ENCODE measurements around the gene MARCHF5.
A peak's percentile ranks its signal among the peaks of the same experiment; 100 is the strongest.

Gene MARCHF5, protein sequence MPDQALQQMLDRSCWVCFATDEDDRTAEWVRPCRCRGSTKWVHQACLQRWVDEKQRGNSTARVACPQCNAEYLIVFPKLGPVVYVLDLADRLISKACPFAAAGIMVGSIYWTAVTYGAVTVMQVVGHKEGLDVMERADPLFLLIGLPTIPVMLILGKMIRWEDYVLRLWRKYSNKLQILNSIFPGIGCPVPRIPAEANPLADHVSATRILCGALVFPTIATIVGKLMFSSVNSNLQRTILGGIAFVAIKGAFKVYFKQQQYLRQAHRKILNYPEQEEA

DNA sequence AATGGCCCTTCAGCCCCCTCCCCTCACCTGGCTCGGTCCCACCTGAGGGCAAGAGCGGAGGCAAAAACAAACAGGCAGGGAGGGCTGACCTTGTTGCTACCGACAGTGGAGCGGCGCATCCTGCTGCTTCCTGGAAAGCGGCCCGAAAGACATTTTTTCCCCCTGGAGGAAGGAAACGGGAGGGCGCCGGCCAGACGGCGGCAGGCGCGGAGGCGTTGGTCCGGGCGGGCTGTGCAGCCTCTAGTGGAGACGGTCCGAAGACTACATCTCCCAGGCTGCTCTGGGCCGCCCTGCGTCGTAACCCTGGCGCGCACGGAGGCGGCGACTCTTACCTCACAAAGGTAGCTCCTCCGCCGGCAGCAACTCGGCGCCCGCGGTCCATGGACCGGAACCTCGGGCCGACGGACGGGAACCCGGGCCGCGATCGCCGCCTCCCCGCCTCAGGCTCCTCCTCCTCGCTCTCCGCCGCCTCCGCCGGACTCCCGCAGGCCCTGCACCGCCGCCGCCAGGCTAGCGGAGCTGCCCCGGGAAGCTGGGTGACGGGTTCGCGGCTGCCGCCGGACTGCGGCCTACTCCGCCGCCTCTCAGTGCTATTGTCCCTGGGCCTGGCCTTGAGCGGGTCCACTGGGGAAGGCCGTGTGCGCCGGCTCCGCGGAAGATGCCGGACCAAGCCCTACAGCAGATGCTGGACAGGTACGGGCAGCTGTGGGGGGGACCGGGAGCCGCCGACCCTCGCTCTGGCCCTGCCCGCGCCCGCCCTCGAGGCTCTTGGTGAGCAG is at the start of gene MARCHF5, which contains the start of gene CPEB3:
TSS of gene MARCHF5 (plus strand) at position 331 of the 779 bp plus-strand sequence. CDS start at position 659, 328 bp downstream.
TSS of gene CPEB3 (minus strand) at position 242 of the 779 bp plus-strand sequence. CDS start 50,728 bp downstream, outside the sequence.
- Histone ChIP-seq H3K27ac (peak within 1 kb of the TSS; percentile 97), H3K9me3 (no peaks in the 10 kb centered on the region), H3K36me3 (peaks cover 32% of the 10 kb centered on the region), H3K27me3 (no peaks in the 10 kb centered on the region), H4K20me1 (peaks cover 45% of the 10 kb centered on the region), H3K4me3 (peak within 1 kb of the TSS; percentile 87), H3K4me1 (peaks cover 30% of the 10 kb centered on the region), H3K4me2 (peak within 1 kb of the TSS; percentile 91), H3K9ac (peak within 1 kb of the TSS; percentile 99)
- TF ChIP-seq Cebpa-rat (IDR thresholded peaks at IDR 0.05): no peak

- Histone ChIP-seq H3K4me2 (peak overlapping the region; percentile 83), H3K9ac (no peak overlapping the region), H3K9me3 (no peaks in the 10 kb centered on the region), H3K27me3 (peaks cover 41% of the 10 kb centered on the region), H4K20me1 (peaks cover 34% of the 10 kb centered on the region), H3K4me3 (no peak overlapping the region), H3K4me1 (peaks cover 47% of the 10 kb centered on the region), H3K27ac (no peak overlapping the region), H3K36me3 (peaks cover 12% of the 10 kb centered on the region)
- no peak for TF ChIP-seq Cebpa-rat (IDR thresholded peaks at IDR 0.05)
These were observed 49.5 kb upstream of the MARCHF5 start for GRCh38 chr10:92241501-92241900.

- Histone ChIP-seq H3K27ac (no peak overlapping the region), H3K27me3 (peaks cover 41% of the 10 kb centered on the region), H3K4me3 (no peak overlapping the region), H4K20me1 (peaks cover 27% of the 10 kb centered on the region), H3K9me3 (no peaks in the 10 kb centered on the region), H3K9ac (no peak overlapping the region), H3K4me2 (no peak overlapping the region), H3K36me3 (peaks cover 12% of the 10 kb centered on the region), H3K4me1 (peaks cover 47% of the 10 kb centered on the region)
- no peak for TF ChIP-seq Cebpa-rat (IDR thresholded peaks at IDR 0.05)
These were observed 48.6 kb upstream of the MARCHF5 start for GRCh38 chr10:92242380-92242779.

DNA sequence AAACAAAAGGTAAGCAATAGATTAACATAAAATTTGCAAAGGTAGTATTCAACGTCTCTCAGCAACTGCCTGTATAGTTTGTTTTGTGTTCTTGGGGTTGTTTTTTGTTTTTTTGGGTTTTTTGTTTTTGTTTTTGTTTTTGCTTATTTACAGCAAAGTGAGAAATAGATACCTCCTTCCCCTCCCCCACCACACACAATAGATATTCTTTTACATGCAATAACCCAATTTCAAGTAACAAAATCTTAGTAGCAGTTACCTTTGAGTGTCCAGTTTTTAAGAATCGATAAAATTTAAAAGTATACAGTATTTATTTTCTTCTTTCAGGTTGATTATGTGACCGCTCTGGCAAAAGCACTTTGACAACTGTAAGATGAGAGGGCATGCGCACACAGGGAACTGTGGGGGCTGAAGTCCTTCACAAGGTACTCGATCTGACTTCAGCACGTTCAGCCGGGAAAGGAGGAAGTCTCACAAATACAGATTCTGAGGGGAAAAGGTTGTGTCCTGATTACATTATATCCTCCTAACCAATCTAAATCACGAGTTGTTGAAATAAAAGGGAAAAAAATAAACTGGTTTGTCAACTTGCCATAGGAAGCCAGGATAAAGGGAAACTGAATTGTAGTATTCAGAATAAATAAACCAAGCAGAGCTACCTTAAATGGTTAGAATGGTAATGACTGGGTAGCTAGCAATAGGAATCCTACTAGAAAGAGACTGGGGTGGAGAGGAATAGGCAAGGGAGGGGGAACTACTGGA is 47.9 kb upstream of the MARCHF5 start:
- peaks cover 47% of the 10 kb centered on the region for H3K4me1 ChIP-seq
- peak overlapping the region; percentile 41; the same call in 1 of the 2 replicates for H3K4me3 ChIP-seq
- peaks cover 12% of the 10 kb centered on the region for H3K36me3 ChIP-seq
- H3K27ac ChIP-seq: no peak overlapping the region
- TF ChIP-seq Cebpa-rat (IDR thresholded peaks at IDR 0.05): no peak
- H3K27me3 ChIP-seq: peaks cover 34% of the 10 kb centered on the region
- H3K9ac ChIP-seq: no peak overlapping the region
- peak overlapping the region; percentile 35 for H3K4me2 ChIP-seq
- no peaks in the 10 kb centered on the region for H3K9me3 ChIP-seq
- H4K20me1 ChIP-seq: peaks cover 20% of the 10 kb centered on the region

DNA sequence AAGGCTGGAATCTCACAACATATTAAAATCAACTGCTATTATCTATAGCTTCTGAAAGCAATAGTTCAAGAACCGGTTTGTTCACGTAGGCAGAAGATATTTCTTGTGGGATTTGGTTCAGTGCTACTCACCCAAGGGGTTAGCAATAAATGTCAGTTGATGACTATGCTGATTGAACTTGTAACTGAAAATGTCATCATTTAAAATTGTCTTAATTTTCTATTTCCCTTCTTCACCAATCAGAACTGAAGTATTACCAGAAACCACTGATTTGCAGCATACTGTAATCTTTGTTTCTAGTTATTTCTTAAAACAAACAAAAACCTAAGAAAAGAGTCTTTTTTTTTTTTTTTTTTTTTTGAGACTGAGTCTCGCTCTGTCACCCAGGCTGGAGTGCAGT is 46.2 kb upstream of the MARCHF5 start:
- Histone ChIP-seq H3K4me2 (peak overlapping the region; percentile 31), H3K4me3 (no peak overlapping the region), H3K27me3 (peaks cover 17% of the 10 kb centered on the region), H3K4me1 (peaks cover 41% of the 10 kb centered on the region), H4K20me1 (peaks cover 3% of the 10 kb centered on the region), H3K36me3 (no peaks in the 10 kb centered on the region), H3K9me3 (no peaks in the 10 kb centered on the region), H3K9ac (no peak overlapping the region), H3K27ac (no peak overlapping the region)
- no peak for TF ChIP-seq Cebpa-rat (IDR thresholded peaks at IDR 0.05)

DNA sequence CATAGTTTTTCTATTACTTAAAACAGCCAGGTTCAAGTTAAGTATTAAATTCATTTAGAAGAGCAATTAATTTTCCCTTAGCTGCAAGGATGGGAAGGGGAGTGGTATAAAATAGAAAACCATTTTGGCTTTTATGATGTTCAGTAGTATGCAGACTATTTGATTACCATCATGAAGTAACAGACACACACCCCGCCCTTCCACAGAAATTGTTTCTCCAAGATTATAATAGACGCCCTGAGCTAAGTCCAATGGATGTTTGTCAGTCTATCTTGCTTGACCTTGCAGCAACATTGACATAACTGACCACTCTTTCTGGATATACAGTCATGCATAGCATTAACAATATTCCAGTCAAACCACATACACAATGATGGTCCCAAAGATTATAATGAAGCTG is 42.4 kb upstream of the MARCHF5 start:
- no peak overlapping the region for H3K4me3 ChIP-seq
- H3K27ac ChIP-seq: no peak overlapping the region
- no peak overlapping the region for H3K9ac ChIP-seq
- H4K20me1 ChIP-seq: no peaks in the 10 kb centered on the region
- no peaks in the 10 kb centered on the region for H3K36me3 ChIP-seq
- no peak for TF ChIP-seq Cebpa-rat (IDR thresholded peaks at IDR 0.05)
- no peak overlapping the region for H3K4me2 ChIP-seq
- no peaks in the 10 kb centered on the region for H3K27me3 ChIP-seq
- no peaks in the 10 kb centered on the region for H3K9me3 ChIP-seq
- H3K4me1 ChIP-seq: peaks cover 22% of the 10 kb centered on the region

GRCh38 chr10:92263396-92263795 is 27.6 kb upstream of the MARCHF5 start:
- Histone ChIP-seq H3K4me1 (0 out of 2 replicates have a peak, but pooled peaks cover 9% of the 10 kb centered on the region), H3K9me3 (no peaks in the 10 kb centered on the region), H3K27ac (no peak overlapping the region), H3K27me3 (no peaks in the 10 kb centered on the region), H3K4me3 (no peak overlapping the region), H4K20me1 (no peaks in the 10 kb centered on the region), H3K9ac (no peak overlapping the region), H3K4me2 (no peak overlapping the region), H3K36me3 (no peaks in the 10 kb centered on the region)
- no peak for TF ChIP-seq Cebpa-rat (IDR thresholded peaks at IDR 0.05)

DNA sequence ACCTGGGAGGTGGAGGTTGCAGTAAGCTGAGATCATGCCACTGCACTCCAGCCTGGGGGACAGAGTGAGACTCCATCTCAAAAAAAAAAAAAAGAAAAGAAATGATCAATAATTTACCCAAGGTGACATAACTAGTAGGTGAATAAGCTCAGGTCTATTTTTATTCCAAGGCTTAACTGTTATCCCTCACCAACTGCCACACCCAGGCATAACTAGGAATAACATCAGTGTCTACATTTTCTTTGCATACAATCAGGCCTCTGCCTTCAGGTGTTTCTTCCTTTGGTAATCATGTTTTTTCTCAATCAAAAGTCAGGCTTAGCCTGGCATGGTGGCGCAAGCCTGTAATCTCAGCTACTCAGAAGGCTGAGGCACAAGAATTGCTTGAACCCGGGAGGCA is 26.7 kb upstream of the MARCHF5 start:
- no peak overlapping the region for H3K4me3 ChIP-seq

DNA sequence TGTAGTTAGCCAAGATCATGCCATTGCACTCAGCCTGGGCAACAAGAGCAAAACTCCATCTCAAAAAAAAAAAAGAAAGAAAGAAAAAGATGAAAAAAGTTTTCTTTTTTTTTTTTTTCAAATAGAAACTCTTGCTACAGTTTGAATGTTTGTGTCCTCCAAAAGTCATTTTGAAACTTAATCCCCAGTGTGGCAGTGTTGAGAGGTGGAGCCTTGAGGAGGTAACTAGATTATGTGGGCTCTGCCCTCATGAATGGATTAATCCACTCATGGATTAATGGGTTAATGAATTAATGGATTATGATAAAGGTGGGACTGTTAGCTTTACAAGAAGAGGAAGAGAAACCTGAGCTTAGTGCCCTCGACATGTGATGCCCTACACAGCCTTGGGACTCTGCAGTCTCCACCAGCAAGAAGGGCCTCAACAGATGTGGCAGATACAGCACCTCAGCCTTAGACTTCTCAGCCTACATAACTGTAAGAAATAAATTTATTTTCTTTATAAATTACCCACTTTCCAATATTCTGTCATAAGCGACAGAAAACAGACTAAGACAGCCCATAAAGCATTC is 25.2 kb upstream of the MARCHF5 start:
- no peaks in the 10 kb centered on the region for H3K9me3 ChIP-seq
- no peak overlapping the region for H3K9ac ChIP-seq
- no peaks in the 10 kb centered on the region for H3K36me3 ChIP-seq

More for the DNA sequence above, 26.7 kb upstream of the MARCHF5 start:
- Histone ChIP-seq H3K9me3 (no peaks in the 10 kb centered on the region), H3K4me1 (0 out of 2 replicates have a peak, but pooled peaks cover 9% of the 10 kb centered on the region), H4K20me1 (no peaks in the 10 kb centered on the region), H3K4me2 (no peak overlapping the region), H3K36me3 (no peaks in the 10 kb centered on the region), H3K27ac (no peak overlapping the region), H3K9ac (no peak overlapping the region), H3K27me3 (no peaks in the 10 kb centered on the region)
- no peak for TF ChIP-seq Cebpa-rat (IDR thresholded peaks at IDR 0.05)

More for the DNA sequence above, 25.2 kb upstream of the MARCHF5 start:
- Histone ChIP-seq H3K27me3 (no peaks in the 10 kb centered on the region), H3K4me1 (0 out of 2 replicates have a peak, but pooled peaks cover 9% of the 10 kb centered on the region), H4K20me1 (no peaks in the 10 kb centered on the region), H3K27ac (no peak overlapping the region), H3K4me2 (no peak overlapping the region), H3K4me3 (no peak overlapping the region)
- TF ChIP-seq Cebpa-rat (IDR thresholded peaks at IDR 0.05): no peak
